ENCODE results near the gene RAD51AP2.

DNA sequence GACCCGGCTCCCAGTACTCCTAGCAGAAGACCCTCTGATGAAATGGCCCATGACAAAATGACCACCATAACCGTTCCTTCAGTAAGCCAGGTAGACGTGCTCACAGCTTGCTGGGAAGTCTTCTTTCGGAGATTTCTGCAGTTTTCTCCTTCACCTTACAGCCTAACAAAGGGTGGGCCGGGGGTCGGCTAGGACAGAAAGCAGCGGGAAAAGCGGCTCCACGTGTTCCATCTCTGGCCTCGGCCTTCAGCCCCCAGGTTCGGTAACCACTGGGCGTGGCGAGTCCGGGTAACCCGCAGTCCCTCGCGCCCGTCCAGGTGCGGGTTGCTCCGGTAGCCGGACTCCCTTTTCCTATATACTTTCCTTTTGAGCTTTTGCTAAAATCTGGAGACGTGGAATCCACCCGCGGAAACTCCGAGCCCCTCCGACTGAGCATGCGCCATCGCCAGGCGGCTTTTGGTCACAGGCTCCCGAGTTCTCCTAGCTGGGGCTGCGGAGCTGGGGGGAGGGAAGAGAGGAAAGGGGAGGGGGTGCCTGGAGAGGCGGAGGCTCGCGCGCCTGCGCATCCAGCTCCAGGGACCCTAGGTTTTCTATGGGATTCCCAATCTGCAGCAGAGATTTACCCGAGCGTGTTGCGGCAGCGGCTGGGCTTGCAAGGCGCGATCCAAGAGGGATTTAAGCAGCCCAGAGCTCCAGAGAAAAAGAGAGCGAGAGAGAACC lies 22.0 kb upstream of the RAD51AP2 start, which contains the start of gene VSNL1:
- TF ChIP-seq, protein P1, sequence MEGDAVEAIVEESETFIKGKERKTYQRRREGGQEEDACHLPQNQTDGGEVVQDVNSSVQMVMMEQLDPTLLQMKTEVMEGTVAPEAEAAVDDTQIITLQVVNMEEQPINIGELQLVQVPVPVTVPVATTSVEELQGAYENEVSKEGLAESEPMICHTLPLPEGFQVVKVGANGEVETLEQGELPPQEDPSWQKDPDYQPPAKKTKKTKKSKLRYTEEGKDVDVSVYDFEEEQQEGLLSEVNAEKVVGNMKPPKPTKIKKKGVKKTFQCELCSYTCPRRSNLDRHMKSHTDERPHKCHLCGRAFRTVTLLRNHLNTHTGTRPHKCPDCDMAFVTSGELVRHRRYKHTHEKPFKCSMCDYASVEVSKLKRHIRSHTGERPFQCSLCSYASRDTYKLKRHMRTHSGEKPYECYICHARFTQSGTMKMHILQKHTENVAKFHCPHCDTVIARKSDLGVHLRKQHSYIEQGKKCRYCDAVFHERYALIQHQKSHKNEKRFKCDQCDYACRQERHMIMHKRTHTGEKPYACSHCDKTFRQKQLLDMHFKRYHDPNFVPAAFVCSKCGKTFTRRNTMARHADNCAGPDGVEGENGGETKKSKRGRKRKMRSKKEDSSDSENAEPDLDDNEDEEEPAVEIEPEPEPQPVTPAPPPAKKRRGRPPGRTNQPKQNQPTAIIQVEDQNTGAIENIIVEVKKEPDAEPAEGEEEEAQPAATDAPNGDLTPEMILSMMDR (IDR thresholded peaks at IDR 0.05) = no peak
- TF ChIP-seq POLR2AphosphoS5 (IDR thresholded peaks at IDR 0.05; ENCODE audit: low read depth, low read length) = no peak

All from Panc1 (cell line).